G401 (cell line): ENCODE data around the gene FAM163B. TPM values are rescaled to one million over a fixed set of nuclear protein-coding genes. Genes with fewer than 3 reads are reported as not detected.

Experiments
- DNase-seq: peaks from one replicate; pipeline ENCODE4 v3.0.0-alpha.2; 2015; ENCODE audit warnings: low spot score
- in situ Hi-C: cut with HindIII; loops from 2 replicates; pipeline ENCODE4 v1.10.0; 2016; ENCODE audit warnings: low sequenced_read_pairs, mixed read lengths
- total RNA-seq: library from RNA; depleted of rRNA; stranded (reverse); fragments of >200 nt; shearing (Covaris generic); gene quantifications from 2 replicates; pipeline ENCODE4 v1.2.3, GENCODE V29; 2014

FAM163B gene
- total RNA-seq, 1 experiment from 2014 or later: not detected

DNA sequence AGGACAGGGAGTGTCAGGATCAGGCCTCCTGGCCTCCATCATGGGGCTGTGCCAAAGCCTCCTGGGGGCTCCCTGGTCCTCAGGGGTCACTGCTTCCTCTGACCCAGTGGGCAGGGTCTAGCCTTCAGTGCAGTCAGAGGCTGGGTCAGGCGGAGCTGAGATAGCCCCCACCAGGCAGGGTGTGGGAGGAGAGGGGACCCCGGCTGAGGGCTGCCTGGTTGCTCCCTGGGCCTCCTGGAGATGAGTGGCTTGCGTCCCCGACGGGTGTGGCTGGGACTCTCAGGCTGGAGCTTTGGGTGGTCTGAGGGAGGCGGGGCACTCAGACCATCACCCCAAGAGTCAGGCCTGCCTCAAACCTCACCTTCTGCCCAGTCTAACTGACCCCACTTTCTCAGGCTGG, 21.7 kb downstream of the FAM163B start:
- no peak for DNase-seq
- in situ Hi-C loops: no loop called here

DNA sequence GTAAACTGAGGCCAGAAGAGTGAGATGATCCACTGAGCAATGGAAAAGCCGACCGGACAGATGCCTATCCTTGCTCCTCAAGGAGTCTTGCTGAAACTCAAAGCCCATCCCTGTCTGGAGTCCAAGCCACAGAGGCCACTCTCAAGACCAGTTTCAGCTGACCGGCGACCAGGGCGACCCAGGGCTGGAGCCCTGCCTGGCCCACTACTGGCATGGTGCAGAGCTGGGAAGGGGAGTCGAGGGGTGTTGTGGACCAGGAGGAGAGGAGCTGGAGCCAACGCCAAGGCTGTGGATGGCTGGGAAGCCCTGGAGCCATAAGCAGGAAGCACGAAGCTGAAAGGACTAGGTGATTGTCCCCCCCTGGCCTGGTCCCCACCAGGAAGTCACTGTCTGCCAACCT, 22.1 kb downstream of the FAM163B start:
- in situ Hi-C loops: no loop called here
- DNase-seq: no peak

DNA sequence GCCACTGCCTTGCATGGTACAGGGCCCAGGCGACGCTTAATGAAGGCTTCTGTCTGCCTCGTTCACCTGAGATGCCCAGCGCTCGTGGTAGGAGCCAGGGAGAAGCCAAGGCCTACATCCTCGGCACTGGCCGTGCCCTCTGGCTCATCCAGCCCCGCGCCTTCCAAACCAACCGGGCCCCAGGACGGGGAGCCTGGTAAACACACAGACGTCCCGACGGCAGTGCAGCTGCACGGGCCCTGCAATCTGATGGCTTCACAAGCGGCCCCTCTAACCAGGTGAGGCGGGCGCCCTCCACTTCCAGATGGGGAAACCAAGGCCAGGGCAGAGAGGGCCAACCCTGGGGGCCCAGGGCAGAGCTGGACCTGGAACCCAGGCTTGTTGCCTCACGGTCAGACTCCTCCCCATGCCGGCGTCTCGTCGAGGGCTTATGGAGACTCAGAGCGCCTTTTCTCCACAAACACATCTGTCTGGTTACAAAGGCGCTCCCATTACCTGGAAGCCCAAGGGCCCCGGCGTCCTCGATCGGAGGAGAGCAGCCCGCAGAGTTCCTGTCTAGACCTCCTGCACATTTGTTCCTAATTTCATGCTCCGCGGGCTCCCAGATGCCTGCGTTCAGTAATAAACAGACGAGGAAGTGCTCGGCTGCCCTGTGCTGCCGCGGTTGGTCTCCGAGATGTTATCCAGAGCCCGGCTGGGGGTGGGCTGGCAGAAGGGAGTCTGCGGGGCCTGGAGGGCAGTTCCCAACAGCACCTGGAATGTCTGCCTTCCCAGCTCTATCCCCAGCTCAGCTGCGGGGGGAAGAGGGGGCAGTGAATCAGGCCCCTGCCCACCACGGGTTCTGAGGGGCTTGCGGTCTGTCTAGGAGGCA, 23.5 kb downstream of the FAM163B start:
- DNase-seq: no peak
- in situ Hi-C loops: no loop called here

DNA sequence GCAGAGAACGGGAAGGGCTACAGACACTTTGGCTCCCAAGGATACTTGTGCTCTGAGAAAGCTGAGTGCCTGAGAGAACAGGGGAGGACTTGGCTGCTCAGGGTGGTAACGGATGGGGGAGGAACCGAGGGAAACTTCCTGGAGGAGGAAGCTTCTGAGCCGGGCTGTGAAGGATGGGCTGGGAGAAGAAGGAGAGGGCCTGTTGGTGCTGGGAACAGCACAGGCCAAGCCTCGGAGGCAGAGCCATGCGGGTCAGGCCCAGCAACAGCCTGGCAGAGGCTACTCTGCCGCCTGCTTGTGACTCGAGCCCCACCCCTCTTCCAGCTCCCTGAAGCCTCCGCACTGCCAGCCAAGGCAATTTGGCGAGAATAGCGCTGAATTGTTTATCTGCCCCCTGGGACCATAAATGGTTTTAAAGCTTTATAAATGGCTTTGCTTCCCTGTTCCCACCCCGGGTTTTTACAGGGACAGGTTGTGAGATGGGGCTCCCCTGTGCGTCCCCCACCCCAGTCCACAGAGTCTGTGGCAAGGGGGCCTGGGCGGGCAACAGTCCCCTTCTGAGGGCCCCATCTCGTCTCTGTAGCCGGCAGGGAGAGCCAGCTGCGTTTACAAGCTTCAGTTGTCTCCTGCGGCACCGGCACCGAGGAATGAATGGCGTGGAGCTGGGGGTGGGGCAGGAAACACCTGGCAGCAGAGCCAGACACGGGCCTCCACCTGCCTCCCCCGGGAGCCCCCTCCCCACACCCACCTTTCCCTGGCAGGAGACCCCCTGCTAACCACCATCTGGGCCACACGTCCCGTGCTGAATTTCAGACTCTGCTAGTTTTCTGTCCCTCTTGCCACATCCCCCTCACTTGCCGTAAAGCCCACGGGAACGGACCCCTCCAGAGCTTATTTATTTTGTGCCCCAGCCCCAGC, 24.4 kb downstream of the FAM163B start:
- in situ Hi-C loops: no loop called here
- no peak for DNase-seq

DNA sequence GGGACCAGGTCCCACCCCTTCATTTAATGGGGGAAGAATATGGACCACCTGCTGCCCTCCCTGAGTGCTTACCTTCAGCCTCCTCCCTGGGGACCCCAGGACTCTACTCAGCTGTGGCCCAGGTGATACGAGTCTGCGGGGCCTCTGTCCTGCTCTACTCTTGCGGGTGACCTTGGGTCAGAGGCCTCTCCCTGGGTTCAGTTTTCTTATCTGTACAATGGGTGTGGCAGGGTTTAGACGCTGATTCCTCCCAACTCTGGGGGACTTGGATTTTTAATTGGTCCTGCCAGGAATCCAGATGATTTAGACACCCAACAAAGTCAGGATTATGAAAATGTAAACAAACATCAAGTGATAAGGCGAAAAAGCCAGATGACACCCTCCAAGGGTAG, 25.0 kb downstream of the FAM163B start:
- no peak for DNase-seq
- in situ Hi-C loops: no loop called here

DNA sequence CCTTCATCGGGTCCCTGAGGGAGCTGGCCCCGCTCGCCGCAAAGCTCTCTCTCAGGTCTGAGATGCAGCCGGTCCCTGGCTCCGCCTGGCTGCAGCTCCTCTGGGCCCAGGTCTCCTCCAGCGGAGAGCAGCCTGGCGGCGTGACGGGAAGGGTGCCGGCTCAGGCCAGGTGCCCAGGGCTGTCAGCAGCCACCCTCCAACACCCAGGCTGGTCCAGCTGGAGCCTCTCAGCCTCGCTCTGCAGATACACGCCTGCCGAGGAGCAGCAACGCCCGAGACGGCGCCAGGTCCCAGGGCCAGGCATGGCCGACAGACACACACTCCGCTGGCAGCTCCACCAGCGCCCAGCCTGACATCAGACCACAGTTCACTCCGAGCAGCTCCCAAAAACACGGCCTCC, 25.6 kb downstream of the FAM163B start:
- in situ Hi-C loops: no loop called here
- DNase-seq: no peak

DNA sequence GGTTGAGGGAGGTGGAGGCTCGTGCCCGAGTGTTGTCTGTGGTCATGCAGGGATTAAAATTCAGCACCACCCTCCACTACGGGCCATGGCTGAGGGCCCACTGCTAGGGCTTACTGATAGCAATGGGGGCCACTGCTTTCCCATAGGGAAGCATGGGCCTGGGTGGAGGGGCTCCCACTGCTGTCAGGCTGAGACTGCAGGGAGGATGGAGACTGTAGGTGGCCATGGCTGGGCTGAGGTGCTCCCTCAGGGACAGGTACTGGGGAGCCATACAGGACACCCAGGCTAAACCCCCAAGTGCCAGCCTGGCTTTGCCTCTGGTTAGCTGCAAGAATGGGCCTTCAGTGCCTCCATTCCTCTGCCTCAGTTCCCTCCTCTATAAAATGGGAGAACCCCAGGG, 26.1 kb downstream of the FAM163B start:
- in situ Hi-C loops: no loop called here
- DNase-seq: no peak

DNA sequence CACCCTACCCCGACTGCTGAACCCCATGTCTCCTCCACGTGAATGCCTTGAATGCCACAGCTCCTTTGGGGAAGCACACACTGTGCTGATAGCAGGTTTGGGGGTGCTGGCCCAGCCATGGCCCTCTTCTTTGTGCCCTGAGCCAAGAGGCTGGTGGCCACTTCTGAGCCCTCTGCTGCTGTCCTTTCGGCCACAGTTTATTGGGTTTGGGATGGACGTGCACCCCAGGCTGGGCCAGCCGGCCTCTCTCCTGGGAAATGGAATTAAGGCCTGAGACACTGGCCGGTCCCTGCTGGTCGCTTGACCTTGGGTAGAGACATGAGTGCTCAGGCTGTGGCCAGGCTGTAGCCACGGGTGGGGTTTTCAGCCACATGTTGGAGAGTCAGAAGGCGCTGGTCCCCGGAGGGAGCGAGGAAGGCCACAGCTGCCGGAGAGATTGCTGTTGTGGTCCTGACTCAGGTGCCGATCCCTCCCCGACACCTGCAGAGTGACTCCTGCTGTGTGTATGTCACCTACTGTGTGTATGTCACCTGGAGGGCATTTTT, 26.6 kb downstream of the FAM163B start:
- DNase-seq: no peak
- in situ Hi-C loops: no loop called here

DNA sequence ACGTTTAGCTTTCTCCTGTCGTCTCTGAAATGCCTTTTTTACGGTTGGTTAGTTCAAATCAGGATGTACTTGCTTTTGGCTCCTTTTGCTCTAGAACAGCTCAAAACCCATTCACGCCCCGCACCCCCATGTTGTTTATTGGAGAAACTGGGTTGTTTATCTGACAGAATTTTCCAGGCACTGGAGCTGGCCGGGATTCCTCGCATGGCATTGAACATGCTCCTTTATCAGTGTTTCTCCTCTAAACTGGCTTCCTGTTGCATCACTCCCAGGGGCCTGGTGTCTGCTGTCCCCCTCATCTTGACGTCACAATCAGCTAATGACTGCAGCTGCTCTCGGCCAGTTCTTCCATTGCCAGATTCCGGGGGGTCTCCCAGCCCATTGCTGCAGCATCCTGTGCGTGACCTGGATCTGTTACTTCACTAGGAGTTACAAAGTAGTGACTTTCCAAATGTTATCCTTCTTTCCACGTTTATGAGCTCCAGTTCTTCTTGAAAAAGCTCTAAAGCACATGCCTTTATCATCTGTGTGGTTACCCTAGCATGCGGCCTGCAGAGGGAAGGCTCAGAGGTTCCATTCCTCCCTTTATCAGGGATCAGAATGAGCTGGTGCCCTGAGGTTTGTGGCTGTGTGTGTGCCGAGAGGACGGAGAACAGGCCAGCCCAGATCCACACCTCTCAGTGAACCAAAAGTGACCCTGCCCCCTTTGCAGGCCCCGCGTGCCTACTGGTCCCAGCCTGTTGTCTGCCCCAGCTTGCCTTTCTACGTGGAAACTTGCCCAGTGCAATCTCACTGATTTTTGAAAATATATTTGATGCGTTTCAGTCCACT, 27.5 kb downstream of the FAM163B start:
- in situ Hi-C loops: no loop called here
- DNase-seq: no peak

DNA sequence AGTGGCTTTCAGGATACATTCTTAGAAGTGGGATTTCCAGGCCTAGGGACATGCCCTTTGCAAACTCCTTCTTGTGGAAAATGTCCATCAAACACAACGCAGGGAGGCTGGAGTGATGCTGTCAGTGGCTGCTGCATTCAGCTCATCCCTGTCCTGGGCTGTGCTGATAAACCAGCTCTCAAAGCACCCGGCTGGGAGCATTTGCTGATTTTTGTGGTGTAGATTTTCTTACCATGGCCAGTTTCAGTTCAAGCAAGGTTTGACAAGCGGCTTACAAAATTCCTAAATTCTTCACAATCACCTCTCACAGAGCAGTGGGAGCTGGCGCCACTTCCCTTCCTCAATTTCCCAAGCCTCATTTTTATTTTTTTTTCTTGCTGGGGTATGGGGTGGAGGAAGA, 28.2 kb downstream of the FAM163B start:
- in situ Hi-C loops: no loop called here
- no peak for DNase-seq

DNA sequence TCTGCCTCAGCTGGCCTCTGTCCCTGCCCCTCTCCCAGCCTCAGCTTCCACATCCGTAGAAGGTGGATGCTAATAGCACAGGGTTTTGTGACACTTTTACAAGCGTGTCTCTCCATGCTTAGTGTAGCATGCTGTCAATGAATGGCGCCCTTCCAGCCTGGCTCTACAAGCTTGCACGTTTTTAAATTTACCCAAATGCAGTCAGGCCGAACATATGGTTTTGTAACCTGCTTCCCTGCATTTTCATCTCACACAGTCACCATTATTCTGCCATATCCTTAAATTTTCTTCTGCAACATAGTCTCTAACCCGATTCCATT, 28.8 kb downstream of the FAM163B start:
- in situ Hi-C loops: no loop called here
- DNase-seq: peak; percentile 52

DNA sequence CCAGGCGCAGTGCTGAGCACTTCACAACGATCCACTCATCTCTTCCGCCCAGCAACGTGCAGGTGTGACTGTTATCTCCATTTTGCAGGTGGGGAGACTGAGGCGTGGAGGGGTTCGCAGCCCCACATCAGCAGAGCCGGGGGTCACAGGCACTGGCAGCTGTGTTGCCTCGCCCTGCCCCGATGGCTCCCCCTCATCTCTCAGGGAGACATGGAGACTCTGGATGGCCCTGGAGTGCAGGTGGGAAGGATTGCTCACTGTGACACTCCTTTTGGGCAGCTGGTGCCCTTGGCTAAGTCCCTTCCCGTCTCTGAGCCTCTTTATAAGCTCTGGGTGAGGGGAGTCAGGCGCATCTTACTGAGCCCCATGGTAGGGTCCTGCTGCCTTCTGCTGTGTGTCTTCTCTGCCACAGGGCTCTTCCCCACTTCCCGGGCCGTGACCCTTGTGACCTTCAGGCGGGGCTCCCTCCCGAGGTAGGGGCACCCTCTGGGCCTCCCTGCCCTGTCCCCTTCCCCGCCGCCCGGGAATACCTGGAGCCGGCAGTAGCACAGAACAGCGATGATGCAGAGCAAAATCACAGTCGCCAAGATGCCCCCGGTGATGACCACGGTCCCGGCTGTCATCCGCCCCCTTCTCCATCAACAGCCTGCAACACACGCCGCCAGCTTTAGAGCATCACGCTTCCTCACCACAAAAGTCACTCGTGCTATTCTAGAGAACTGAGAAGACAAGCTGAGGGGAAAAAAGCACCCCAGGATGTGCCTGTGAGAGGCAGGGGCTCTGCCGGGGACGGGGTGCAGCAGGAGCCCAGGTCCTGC, 29.4 kb downstream of the FAM163B start:
- in situ Hi-C loops: no loop called here
- DNase-seq: no peak

DNA sequence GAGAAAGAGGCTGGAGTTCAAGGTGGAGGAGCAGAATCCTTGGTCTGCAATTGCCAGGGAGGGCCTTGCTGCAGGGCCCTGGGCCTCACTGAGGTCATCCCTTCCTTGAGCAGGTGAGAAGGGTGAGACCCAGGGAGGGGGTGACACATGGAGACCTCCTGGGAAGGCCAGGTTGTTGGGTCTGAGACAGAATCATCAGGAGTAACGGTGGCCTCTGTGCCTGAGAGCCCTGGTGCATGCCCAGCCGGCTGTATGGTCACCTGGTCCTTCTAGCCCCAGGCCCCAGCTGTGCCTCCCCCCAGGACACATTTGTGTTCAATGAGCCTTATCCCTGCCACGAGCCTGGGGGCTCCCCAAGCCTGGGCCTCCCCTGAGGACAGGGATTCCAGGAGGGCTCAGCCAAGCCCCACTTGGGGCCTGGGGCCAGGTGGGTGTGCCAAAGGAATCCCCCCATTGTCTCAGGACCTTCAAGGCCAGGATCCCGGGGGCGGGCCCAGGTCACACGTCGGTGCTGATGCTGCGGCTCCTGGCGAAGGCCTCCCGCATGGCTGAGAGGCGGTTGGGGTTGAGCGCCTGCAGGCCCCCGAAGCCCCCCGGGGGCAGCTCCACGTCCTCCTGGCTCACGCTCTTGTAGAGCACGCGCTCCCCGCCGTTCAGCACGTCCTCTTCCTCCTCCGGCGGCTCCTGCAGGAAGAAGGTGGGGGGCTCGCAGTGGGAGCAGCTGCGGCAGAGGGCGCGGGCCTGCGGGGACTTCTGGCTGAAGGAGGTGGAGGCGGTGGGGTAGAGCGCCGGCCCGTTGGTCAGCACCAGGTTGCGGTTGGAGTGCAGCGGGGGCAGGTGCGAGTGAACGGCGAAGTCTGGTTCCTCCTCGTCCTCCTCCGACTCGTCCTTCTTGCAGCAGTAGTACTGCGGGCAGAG, 30.4 kb downstream of the FAM163B start:
- in situ Hi-C loops: no loop called here
- no peak for DNase-seq

DNA sequence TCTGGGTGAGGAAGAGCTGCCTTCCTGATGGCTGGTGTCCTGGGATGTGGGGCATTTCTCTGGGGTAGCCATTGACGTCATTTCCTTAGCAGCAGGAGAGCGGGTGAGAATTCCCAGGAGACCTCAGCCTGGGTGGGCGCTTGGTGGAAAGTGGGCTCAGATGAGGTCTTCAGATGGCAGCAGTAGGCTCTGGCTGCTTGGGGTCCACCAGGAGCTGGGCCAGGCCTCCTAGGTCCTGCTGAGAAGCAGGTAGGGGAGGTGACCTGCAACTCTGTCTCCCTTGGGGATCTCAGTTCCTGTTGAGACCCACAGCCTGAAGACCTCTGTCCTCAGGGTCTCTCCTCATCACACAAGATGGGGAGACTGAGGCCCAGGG, 31.5 kb downstream of the FAM163B start:
- DNase-seq: no peak
- in situ Hi-C loops: no loop called here

DNA sequence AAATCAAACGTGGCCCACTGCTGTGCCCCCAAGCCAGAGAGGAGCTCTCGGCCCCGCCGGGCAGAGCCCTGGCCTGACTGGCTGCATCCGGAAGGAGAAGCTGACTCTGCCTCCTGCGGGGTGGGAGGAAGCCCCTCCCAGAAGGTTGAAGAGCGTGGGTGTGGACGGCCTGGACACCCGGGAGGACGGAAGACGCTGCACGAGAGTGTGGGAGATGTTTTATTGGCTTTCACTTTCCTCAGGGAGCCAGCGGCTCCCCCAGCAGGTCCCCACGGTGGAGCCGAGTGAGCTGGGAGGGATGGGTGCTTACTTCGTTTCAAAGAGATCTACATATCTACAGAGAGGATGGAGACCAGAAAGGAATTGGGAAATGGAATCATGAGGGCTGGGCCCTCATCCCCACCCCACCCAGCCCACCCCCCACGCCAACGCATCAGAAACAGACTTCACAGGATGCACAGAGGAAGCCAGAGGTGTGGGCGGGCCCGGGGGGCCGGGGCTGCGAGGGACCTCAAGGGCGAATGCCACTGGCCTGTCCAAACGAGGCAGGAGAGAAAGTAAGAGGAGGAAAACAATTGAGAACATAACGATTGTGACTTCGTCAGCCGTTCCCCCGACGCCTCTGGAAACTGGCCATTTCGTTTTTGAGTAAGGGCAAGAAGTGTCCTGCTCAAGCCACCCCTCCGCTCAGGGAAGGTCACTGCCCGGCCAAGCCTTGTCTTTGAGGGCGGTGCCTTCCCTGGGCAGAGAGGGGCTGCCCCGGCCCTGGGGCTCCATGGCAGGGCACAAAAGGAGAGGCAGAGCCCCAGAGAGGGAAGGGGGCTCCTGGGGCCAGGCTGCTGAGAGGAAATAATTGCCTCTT, 32.1 kb downstream of the FAM163B start:
- no peak for DNase-seq
- in situ Hi-C loops: no loop called here

DNA sequence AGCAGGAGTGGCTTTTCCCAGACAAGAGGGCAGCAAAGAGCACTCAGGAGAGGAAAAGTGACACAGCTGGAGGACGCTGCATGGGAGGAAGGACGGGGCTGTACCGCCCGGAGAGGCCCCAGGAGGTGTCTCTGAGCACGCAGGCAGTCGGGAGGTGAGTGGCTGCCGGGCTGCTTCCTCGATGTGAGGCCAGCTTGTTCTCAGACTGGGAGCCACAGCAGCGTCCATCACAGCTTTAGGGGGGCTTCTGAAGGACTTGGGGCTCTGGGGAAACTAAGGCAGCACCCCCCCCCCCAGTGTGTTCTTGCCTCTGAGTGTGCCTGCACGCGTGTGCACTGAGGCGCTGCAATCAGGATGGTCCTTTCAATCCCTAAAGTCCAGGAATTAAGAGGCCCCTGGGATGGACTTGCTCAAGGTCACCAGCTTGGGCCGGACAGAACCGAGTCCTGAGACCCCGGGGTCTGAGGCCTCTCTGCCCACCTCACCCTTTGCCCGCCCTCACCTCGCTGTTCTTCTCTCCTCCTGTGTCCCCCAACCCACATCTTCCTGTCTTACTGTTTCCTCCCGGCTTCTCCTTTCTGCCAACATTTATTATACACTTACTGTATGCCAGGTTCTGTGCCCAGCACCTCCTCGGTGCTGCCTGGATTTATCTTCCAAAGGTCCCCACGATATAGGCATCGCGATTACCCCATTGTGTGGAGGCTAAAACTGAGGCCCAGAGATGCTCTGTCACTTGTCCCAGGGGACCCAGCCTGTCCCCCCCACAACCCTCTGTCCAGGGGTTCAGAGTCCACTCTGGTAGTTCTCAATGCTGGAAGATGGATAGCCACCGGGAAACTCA, 32.9 kb downstream of the FAM163B start:
- in situ Hi-C loops: no loop called here
- DNase-seq: no peak
